GM21717 (cell line): ENCODE measurements around the gene NBPF4.
"Not testable (repeated sequence)": the region's sequence is repeated elsewhere in the genome, so short reads cannot be mapped to it uniquely, and the experiment has no call there.

Source experiments
- ATAC-seq: cut with Tn5 transposase; IDR thresholded peaks from one replicate; pipeline ENCODE4 v1.9.1; 2021; ENCODE audit warnings: mild to moderate bottlenecking, moderate library complexity; ENCODE audit not compliant: unreplicated experiment

Gene NBPF4, protein sequence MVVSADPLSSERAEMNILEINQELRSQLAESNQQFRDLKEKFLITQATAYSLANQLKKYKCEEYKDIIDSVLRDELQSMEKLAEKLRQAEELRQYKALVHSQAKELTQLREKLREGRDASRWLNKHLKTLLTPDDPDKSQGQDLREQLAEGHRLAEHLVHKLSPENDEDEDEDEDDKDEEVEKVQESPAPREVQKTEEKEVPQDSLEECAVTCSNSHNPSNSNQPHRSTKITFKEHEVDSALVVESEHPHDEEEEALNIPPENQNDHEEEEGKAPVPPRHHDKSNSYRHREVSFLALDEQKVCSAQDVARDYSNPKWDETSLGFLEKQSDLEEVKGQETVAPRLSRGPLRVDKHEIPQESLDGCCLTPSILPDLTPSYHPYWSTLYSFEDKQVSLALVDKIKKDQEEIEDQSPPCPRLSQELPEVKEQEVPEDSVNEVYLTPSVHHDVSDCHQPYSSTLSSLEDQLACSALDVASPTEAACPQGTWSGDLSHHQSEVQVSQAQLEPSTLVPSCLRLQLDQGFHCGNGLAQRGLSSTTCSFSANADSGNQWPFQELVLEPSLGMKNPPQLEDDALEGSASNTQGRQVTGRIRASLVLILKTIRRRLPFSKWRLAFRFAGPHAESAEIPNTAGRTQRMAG

DNA sequence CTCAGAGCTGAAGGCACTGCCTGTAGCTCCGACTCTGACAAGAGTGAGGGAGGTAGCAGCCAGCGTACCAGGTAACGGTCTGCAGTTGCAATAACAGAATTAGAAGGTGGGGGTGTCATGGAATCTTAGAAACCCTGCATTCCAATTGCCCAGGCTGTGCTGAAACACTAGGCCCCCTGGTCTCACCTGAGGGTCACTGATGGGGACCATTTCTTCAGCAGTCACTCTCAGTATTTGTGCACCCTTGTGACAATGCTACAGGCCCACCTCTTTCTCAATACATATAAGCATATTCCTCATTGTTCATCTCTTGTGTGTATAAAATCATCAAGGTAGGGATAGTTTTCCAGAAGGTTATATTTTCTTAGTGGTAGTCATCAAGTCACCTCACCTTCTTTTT is at the start of gene NBPF4:
Gene NBPF4 (minus strand): TSS at position 101 of the 400 bp plus-strand sequence. CDS start 315 bp downstream, outside the sequence.
- ATAC-seq: not testable (repeated sequence)

DNA sequence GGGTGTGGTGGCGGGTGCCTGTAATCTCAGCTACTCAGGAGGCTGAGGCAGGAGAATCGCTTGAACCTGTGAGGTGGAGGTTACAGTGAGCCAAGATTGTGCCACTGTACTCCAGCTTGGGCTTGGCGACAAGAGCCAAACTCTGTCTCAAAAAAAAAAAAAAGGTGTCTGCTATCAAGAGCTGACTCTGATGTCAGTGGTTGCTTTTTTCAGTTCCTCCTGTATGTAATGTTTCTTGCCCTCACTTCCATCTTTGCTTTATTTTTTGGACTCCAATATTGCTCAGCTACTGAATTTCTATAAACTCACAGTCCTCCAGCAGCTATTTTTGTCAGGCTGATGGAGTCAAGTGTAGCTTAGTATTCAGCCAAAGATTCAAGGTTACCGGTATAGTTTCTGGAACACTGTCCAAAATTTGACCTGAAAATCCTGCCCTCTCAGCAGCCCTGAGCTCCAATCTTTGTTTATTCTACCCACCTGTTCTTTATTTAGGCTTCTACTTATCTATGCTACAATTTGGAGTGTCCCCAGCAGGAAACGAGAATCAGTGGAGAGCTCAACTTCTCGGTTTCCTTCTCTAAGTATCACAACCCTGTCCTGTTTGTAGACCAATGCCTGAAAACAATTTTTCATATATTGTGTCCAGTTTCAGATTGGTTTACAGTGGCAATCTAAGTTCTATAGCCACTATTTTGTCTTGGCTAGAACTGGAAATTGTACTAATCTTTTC is 38.8 kb upstream of the NBPF4 start:
- ATAC-seq: not testable (repeated sequence)

DNA sequence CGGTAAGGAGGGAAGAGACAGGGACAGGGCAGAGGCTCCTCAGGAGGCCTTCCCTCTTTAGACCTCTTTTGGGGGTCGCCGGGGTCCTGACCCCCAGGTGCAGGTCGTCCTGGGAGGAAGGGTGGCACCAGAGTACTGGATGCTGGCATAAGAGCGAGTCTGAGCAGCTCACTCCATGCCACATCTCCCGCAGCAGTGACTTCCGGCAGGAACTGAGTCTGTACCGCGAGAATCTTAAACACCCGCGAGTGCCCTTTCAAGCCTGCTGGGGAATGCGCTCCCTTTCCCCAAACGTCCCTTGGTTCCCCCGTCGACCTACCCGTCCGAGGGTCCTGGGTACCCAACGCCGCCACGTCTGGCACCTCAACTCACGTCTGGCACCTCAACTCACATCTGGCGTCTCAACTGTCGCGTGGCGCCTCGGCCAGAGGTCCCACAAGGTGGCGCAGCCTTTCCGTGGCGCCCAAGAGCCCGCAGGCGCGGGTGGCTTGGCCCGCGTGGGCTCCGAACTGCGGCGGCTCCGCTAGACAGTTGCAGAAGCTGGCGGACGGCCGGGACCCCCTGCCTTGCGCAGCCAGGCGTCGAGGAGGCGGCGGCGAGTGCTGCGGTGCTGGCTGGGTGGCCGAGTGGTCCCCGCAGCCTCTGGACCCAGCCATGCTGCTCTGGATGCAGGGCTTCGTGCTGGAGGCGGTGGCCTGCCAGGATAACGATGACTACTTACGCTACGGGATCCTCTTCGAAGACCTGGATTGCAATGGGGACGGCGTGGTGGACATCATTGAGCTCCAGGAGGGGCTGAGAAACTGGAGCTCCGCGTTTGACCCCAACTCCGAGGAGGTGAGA is 28.8 kb upstream of the NBPF4 start:
- ATAC-seq: not testable (repeated sequence)

DNA sequence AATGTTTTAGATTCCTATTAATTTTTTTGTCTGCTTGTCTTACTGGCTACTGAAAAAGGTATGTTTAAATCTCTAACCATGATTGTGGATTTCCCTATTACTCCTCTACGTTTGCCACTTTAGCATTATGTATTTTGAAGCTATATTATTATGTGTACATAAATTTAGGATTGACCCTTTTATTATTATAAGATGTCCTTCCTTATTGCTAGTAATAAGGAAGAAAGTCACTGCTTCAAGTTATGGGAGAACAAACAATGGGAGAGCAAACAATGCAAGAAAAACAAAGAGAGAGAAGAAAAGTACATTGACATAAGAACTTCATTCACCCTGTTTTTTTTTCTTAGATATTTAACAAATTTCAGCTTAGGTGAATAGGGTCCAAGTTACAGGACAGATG is 23.2 kb upstream of the NBPF4 start:
- ATAC-seq: not testable (repeated sequence)

DNA sequence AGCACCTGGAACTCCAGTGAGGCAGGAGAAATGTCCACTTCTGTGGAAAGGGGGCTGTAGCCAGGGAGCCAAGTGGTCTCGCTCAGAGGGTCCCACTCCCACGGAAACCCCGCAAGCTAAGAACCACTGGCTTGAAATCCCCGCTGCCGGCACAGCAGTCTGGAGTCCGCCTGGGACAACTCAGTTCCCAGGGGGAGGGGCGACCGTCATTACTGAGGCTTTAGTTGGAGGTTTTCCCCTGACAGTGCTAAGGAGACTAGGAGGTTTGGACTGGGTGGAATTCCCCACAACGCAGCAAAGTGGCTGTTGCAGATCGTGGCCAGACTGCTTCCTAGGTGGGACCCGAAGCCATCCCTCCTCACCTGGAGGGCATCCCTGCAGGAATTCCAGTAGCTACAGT is 18.1 kb upstream of the NBPF4 start:
- ATAC-seq: not testable (repeated sequence)

DNA sequence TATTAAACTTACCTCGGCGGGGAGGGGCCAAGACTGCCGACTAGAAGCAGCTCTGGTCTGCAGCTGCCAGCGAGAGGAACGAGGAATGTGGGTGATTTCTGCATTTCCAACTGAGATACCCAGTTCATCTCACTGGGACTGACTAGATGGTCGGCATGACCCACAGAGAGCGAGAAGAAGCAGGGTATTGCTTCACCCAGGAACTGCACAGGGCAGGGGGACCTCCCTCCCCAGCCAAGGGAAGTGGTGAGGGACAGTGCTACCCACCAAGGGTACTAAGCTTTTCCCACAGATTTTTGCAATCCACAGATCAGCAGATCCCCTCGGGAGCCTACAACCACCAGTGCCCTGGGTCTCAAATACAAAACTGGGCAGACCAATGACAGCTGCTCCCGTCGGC is 17.6 kb upstream of the NBPF4 start:
- ATAC-seq: not testable (repeated sequence)

DNA sequence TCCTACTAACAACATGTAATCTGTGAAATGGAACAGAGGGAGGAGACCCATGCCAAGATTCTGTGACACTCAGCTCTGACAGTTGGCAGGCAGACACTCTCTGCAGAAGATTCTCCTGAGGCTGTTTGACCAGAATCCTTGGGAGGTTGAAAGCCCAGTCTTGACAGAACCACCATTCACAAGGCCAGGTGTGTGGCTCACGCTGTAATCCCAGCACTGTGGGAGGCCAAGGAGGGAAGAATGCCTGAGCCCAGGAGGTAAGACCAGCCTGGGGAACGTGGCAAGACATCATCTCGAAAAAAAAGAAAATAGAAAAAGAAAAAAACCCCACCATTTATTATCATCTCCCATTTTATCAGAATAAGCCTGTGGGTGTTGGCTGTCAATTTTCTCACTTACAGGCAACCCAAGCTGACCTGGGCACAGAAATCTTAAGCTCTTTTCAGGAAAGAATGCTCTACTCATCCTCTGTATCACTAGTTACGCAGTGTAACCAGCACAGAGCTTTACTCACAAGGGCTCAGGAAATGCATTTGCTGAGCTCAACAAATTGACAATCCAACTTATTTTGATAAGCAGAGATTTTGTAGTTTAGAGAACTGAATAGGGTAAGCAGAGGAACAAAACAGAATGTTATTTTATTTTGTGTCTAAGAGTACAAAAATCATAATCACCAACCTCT is 16.8 kb upstream of the NBPF4 start:
- ATAC-seq: not testable (repeated sequence)

DNA sequence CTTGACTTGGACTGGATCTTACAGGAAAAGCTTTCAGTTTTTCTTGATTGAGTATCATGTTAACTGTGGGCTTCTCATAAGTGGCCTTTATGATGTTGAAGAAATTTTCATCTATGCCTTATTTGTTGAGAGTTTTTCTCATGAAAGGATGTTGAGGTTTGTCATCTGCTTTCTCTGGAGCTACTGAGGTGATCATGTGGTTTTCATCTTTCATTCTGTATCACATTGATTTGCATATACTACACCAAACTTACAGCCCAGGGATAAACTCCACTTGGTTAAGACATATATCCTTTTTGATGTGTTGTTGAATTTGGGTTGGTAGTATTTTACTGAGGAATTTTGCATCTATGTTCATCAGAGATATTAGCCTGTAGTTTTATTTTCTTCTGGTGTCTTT is 11.6 kb upstream of the NBPF4 start:
- not testable (repeated sequence) for ATAC-seq

DNA sequence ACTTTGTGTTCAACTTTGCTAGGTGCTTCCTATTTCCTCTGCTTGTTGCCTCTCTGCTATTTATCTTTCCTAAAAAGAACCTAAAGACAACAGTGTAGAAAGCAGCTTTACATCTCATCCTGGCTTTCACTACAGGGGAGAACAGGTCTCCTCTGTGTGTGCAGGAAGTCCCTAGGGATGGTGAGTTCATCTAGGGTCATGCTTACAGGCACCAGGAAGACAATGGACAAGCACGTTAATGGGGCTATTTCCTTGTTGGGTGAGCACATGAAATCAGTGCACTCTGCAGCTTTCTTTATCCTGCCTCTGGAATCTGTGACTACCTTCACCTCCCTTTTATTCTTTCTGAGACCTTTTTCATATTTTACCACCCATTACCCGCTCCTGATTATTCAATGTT is 4.5 kb downstream of the NBPF4 start:
- not testable (repeated sequence) for ATAC-seq

DNA sequence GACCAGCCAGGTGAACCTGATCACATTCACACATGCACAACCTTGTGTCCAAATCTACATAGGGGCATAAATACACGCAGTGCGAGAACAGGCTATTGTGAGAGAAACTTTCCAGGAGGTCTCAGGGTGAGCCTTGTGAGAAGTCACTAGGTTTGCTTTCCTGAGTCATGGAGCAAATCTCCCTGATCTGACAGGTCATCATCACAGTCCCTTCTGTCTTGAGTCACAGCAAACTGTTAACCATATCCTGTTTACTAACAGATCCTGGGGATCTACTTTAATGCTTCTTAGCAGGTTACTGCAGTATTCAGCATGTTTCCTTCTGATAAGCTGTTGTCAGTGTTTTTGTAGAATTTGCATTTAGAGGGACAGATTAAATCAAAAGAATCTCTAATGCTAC is 8.6 kb downstream of the NBPF4 start:
- ATAC-seq: not testable (repeated sequence)

DNA sequence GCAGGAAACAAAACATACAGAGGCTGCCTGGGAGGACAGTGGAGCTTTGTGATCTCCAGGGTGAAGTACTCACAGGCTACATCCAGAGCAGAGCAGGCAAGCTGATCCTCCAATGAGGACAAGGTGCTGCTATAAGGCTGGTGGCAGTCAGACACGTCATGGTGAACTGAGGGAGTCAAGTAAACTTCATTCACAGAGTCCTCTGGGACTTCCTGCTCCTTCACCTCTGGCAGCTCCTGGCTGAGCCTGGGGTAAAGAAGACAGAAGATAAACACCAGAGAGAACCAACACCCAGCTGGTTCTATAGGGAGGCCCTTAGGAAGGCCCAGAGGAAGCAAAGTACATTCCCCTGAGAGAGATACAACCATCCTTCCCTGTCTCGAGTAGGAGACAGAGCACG is 11.7 kb downstream of the NBPF4 start:
- not testable (repeated sequence) for ATAC-seq

DNA sequence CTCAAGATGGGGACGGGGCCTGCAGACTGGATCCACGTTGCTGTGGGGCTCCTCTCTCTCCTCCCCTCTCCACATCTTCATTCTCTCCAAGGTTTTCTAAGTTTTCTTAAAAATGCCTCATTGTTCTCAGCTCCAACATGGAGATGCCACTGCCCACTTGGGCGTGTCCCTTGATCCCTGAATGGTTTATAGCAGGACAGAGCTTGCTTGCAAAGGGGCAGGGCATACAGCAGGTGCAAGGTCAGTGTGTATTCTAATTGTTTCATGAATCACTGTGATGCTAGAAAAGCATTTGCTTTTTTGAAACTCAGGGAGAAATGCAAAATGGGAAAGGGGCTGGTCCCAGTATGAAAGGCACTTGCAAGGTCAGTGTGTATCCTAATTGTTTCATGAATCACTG is 13.9 kb downstream of the NBPF4 start:
- not testable (repeated sequence) for ATAC-seq

DNA sequence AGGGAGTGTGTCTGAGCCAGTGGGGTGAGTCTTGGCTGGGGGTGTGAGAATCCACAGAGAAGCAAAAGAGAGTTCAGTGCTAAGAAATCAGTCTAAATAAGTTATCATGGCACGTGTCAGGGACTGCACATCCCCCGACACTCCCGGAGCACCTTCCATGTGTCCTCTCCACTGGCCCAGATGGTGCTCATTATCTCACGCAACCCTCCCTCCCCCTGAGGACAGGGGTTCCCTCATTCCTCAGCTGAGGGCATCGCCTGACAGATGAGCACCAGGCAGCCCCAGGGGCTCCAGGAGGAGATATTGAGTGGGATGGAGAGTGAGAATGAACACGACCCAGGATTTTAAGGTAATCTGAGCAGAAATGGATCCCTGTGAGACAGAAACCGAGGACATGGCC is 16.1 kb downstream of the NBPF4 start:
- ATAC-seq: not testable (repeated sequence)

DNA sequence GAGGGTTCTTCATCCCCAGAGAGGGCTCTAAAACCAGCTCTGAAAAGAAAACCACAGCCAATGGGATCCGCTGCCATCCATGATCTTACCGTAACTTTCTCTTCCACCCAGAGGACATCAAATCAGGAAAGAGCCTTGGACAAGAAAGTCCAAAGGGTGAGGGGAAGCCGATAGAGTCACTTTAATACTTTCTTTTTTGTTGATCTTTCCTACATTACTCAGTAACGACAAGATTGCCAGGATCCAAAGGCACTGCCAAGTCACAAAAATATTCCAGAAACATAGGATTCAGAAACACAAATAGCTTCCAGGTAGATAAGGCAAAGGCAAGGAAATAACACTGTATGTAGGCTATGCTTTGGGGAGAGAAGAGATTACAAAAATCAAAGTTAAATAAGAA is 17.0 kb downstream of the NBPF4 start:
- not testable (repeated sequence) for ATAC-seq

DNA sequence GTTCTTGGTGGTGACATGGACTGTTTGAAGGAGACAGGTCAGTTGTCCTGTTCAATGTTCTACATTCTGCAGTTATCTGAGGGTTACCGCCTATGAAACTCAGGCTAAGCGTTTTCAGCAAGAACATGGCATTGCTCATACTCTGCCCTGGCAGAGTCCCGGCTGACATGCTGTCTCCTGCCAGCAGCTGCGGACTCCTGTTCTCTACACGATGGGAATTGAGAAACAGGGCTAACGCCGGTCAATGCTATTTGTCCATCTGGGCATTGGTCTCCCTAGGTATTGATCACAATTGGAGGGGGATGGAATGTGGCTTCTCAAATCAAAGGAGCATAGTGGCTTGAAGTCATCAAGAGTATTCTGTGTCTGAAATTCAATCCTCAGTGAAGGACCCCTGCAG is 20.6 kb downstream of the NBPF4 start:
- ATAC-seq: not testable (repeated sequence)

DNA sequence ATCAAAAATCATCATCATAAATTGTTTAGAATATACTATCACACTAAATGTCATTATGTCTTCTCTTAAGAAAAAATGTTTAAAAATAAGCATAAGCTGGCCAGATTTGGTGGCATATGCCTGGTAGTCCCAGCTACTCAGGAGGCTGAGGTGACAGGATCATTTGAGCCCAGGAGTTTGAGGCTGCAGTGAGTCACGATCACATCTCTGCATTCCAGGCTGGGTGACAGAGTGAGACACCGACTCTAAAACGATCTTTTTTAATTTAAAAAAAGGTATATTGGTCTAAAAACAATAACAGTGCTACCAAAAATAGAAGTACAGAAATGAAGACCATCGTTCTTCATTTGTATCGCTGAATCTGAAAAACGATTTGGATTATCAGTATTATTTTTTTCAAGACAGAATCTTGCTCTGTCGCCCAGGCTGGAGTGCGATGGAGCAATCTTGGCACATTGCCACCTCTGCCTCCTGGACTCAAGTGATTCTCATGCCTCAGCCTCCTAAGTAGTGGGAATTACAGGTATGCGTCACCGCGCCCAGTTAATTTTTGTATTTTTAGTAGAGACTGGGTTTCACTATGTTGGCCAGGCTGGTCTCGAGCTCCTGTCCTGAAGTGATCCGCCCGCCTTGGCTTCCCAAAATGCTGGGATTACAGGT is 26.2 kb downstream of the NBPF4 start:
- not testable (repeated sequence) for ATAC-seq

DNA sequence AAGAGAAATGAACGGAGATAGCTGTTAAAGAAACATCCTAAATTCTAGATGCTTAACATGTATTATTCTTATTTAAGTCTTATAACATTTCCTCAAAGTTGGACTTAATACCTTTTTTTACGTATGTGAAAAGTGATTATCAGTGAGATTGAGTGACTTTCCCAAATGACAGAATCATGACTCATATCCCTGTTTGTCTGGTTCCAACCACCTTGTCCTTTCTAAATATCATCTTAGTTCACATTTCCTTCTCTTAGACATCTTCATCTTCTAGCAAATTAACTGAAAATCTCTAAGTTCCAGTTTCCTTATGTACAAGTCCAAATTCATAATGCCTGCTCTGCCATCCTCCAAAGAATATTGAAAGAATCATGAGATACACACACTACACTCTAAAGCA is 26.9 kb downstream of the NBPF4 start:
- not testable (repeated sequence) for ATAC-seq

DNA sequence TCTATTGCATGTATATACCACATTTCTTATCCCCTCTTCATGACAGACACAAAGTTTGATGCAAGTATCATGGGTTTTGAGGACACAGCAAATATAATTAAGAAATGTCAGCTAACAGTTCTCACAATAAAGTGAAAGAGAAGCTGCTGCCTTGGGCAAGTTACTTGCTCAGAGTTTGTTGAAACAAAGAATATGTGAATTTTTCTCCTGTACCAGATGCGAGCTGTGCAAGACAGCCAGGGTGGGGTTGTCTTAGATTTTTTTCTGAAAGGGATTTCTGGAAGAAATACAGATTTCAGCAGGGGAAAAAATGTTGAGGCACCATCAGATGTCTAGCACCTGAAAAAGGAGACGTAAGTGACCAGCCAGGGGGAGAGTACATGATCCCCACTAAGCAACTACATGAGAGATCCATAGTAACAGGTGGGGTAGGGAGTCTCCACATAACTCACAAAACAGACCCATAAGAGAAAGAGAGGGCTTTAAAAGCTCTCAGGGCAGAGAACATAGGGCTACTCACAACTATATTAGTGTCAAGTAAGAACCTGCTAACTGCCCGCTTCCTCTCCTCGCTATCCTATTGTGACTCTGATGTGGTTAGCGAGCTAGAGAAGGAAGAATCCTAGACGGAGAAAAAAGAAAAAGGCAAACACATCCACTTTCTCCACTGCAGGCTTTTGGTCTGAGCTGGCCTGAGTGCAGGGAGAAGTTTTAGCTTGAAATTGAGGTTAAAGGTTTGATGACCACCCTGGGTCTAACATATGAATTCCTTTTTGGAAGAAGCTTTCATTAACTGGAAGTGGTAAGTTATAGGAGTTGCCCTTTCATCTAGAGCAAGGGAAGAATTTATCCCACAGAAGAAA is 27.6 kb downstream of the NBPF4 start:
- ATAC-seq: not testable (repeated sequence)
